Panc1 (cell line): ENCODE data around the gene CEP85L. TPM values are rescaled to one million over a fixed set of nuclear protein-coding genes. Genes with fewer than 3 reads are reported as not detected.

Experiments
- ATAC-seq: fragments of 200-7000 bp; cut with Tn5 transposase; 2 replicates; pipeline ENCODE4 v1.9.1; 2020; ENCODE audit warnings: mild to moderate bottlenecking, moderate library complexity
- BruUV-seq: library from RNA; stranded (reverse); fragments of 400-500 nt; replicated peaks from 2 replicates; lab custom pipeline; 2021; lab: Mats Ljungman, UMichigan
- CTCF ChIA-PET: fragments of 300-600 bp; sonication (Branson Sonifier 250); formaldehyde crosslinking; loops from one replicate; lab custom pipeline; 2022; ENCODE audit warnings: antibody characterized with exemption; lab: Charles Lee
- POLR2A ChIA-PET: fragments of 300-600 bp; sonication (Branson Sonifier 250); formaldehyde crosslinking; loops from one replicate; lab custom pipeline; 2022; ENCODE audit warnings: antibody characterized with exemption; lab: Charles Lee
- DNase-seq: peaks from one replicate; pipeline ENCODE4 v3.0.0-alpha.2; 2010; ENCODE audit warnings: low read depth, low spot score
- H3K27ac ChIP-seq: 2 replicates; pipeline ENCODE4 v1.5.1; 2011; ENCODE audit warnings: mild to moderate bottlenecking, low read length, inconsistent platforms
- H3K27me3 ChIP-seq: fragments of 200-500 bp; sonication (Bioruptor generic); 2 replicates; pipeline ENCODE4 v1.6.0; 2014; ENCODE audit warnings: low read length, inconsistent platforms; ENCODE audit not compliant: control insufficient read depth, insufficient read depth
- H3K36me3 ChIP-seq: fragments of 200-500 bp; sonication (Bioruptor generic); 2 replicates; pipeline ENCODE4 v1.5.1; 2014; ENCODE audit warnings: inconsistent platforms, mild to moderate bottlenecking, low read length, moderate library complexity; ENCODE audit not compliant: control insufficient read depth, insufficient read depth
- H3K4me1 ChIP-seq: 2 replicates; pipeline ENCODE4 v1.5.1; 2011; ENCODE audit warnings: inconsistent platforms, mild to moderate bottlenecking, low read length, moderate library complexity; ENCODE audit not compliant: control insufficient read depth, insufficient read depth
- H3K4me3 ChIP-seq, 2 experiments: 2 replicates each; pipeline ENCODE4 v1.5.1; 2011 to 2012; ENCODE audit warnings: low read depth in 2 of 2, low read length in 2 of 2, mild to moderate bottlenecking in 2 of 2, inconsistent platforms in 1 of 2, moderate library complexity in 1 of 2
- H3K9me3 ChIP-seq: fragments of 200-500 bp; sonication (Bioruptor generic); 2 replicates; pipeline ENCODE4 v1.5.1; 2014; ENCODE audit warnings: low read depth, mild to moderate bottlenecking, inconsistent platforms, low read length, moderate library complexity; ENCODE audit not compliant: control insufficient read depth, insufficient read depth
- POLR2AphosphoS5 ChIP-seq: IDR thresholded peaks from 2 replicates; pipeline ENCODE4 v1.6.1; 2012; ENCODE audit warnings: mild to moderate bottlenecking, low read depth, low read length, moderate library complexity
- SIN3A ChIP-seq: IDR thresholded peaks from 2 replicates; pipeline ENCODE4 v1.6.1; 2012; ENCODE audit warnings: low read depth, mild to moderate bottlenecking, low read length, moderate library complexity, borderline replicate concordance; ENCODE audit not compliant: insufficient read depth
- TCF7L2 ChIP-seq: IDR thresholded peaks from 2 replicates; pipeline ENCODE4 v1.6.1; 2011; ENCODE audit warnings: mild to moderate bottlenecking, low read depth, low read length, inconsistent platforms
- in situ Hi-C: cut with HindIII; loops from 2 replicates; pipeline ENCODE4 v1.10.0; 2016; ENCODE audit warnings: low sequenced_read_pairs, low pct_unique_long_range_greater_than_20kb
- intact Hi-C: fragments of 100-400 bp; cut with micrococcal nuclease; formaldehyde crosslinking; loops from one replicate; pipeline ENCODE4 v1.10.0; 2022; ENCODE audit not compliant: unreplicated experiment
- total RNA-seq: library from RNA; stranded (reverse); gene quantifications from one replicate; pipeline ENCODE4 v1.2.1, GENCODE V29; 2021; ENCODE audit not compliant: unreplicated experiment
- TF ChIP-seq, protein P1 (sequence below): fragments of 450-650 bp; IDR thresholded peaks from 2 replicates; pipeline ENCODE4 v1.5.1; 2017; ENCODE audit warnings: mild to moderate bottlenecking
- TF ChIP-seq, protein P2 (sequence below), 2 experiments: IDR thresholded peaks; 2 replicates each; pipeline ENCODE4 v1.6.1; 2011 to 2012; ENCODE audit warnings: low read depth in 2 of 2, control low read depth in 1 of 2, low read length in 1 of 2, mild to moderate bottlenecking in 1 of 2, moderate library complexity in 1 of 2; ENCODE audit not compliant: insufficient read depth in 1 of 2

CEP85L gene
- total RNA-seq, 1 experiment from 2014 or later = 6.7 TPM

DNA sequence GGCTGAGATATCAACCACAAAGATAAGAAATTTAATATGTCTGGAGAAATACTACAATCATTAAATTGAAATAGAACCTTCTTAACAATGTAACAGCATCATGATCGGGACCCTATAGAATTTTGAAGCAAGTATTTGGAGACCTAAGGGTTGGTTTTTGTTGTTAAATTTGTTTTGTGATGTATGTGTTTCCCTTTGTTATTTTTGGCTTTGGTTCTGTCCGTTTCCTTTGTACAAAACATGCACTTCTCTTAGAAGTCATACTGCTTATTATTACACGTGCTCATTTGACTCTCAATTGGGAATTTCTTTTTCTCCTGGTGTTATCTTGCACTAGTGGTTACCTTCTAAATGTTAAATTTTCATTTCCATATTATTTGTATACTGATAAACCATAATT, 107.3 kb downstream of the CEP85L start:
- TF ChIP-seq SIN3A (no peak), TCF7L2 (no peak), POLR2AphosphoS5 (no peak)
- TF ChIP-seq, protein P1, sequence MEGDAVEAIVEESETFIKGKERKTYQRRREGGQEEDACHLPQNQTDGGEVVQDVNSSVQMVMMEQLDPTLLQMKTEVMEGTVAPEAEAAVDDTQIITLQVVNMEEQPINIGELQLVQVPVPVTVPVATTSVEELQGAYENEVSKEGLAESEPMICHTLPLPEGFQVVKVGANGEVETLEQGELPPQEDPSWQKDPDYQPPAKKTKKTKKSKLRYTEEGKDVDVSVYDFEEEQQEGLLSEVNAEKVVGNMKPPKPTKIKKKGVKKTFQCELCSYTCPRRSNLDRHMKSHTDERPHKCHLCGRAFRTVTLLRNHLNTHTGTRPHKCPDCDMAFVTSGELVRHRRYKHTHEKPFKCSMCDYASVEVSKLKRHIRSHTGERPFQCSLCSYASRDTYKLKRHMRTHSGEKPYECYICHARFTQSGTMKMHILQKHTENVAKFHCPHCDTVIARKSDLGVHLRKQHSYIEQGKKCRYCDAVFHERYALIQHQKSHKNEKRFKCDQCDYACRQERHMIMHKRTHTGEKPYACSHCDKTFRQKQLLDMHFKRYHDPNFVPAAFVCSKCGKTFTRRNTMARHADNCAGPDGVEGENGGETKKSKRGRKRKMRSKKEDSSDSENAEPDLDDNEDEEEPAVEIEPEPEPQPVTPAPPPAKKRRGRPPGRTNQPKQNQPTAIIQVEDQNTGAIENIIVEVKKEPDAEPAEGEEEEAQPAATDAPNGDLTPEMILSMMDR = no peak
- TF ChIP-seq, protein P2, sequence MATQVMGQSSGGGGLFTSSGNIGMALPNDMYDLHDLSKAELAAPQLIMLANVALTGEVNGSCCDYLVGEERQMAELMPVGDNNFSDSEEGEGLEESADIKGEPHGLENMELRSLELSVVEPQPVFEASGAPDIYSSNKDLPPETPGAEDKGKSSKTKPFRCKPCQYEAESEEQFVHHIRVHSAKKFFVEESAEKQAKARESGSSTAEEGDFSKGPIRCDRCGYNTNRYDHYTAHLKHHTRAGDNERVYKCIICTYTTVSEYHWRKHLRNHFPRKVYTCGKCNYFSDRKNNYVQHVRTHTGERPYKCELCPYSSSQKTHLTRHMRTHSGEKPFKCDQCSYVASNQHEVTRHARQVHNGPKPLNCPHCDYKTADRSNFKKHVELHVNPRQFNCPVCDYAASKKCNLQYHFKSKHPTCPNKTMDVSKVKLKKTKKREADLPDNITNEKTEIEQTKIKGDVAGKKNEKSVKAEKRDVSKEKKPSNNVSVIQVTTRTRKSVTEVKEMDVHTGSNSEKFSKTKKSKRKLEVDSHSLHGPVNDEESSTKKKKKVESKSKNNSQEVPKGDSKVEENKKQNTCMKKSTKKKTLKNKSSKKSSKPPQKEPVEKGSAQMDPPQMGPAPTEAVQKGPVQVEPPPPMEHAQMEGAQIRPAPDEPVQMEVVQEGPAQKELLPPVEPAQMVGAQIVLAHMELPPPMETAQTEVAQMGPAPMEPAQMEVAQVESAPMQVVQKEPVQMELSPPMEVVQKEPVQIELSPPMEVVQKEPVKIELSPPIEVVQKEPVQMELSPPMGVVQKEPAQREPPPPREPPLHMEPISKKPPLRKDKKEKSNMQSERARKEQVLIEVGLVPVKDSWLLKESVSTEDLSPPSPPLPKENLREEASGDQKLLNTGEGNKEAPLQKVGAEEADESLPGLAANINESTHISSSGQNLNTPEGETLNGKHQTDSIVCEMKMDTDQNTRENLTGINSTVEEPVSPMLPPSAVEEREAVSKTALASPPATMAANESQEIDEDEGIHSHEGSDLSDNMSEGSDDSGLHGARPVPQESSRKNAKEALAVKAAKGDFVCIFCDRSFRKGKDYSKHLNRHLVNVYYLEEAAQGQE (IDR thresholded peaks at IDR 0.05; ENCODE audit: insufficient read depth in 1 of 2, low read depth in 2 of 2, low read length in 1 of 2) = no peak
- no TSS peak for BruUV-seq

DNA sequence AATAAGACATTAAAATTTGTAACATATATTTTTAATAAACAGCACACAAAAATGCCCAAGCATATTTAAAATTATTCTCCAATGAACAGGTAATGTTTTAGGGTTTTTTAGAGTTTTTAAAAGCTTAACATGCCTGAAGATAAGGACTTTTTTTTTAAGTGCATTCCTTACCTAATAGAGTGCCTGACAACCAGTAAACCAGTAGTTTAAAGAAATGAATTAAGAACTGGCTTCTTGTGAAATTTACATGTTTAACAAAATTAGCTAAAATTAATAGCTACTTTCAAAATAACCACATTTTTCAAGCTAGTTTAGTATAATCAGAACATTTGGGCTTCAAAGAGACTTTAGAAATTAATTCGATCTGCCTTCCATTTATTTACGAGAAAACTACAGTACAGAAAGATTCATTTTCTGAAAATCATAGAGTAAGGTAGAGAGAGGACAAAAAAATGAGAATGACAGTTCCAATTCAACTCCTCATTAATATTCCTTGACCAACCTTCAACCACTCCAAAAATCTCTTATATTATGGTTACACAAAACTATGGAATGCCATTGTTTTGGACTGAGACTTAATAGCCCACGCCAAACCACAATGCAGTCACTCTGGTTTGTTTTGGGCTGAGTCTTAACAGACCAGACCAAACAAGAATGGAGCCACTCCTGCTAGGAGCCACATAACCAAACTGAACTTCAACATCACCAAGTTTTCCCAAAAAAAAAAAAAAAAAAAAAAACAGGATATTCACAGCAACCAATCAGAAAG, 109.0 kb downstream of the CEP85L start:
- Histone ChIP-seq H3K9me3 (no peaks in the 10 kb centered on the region), H3K27ac (no peak overlapping the region), H3K4me3 (no peak overlapping the region), H3K27me3 (no peaks in the 10 kb centered on the region), H3K36me3 (no peaks in the 10 kb centered on the region), H3K4me1 (no peaks in the 10 kb centered on the region)
- TF ChIP-seq, protein P2 (IDR thresholded peaks at IDR 0.05; ENCODE audit: insufficient read depth in 1 of 2, low read depth in 2 of 2, low read length in 1 of 2) = no peak
- TF ChIP-seq, protein P1 = no peak
- TF ChIP-seq POLR2AphosphoS5 = no peak
- TF ChIP-seq TCF7L2 = no peak
- TF ChIP-seq SIN3A = no peak
- CTCF ChIA-PET = no interaction called here
- ATAC-seq = no peak
- intact Hi-C loops (loop anchor here (10.0 kb wide), 1 partner anchor 698 kb away; no protein-coding TSS in a partner anchor), in situ Hi-C loops (no loop called here)
- no TSS peak for BruUV-seq
- POLR2A ChIA-PET = no interaction called here
- no peak for DNase-seq

More for the DNA sequence above, 107.3 kb downstream of the CEP85L start:
- Histone ChIP-seq H3K27me3 (no peaks in the 10 kb centered on the region), H3K27ac (no peak overlapping the region), H3K9me3 (no peaks in the 10 kb centered on the region), H3K4me1 (no peaks in the 10 kb centered on the region), H3K36me3 (no peaks in the 10 kb centered on the region), H3K4me3 (no peak overlapping the region)
- intact Hi-C loops (loop anchor here (10.0 kb wide), 1 partner anchor 699 kb away; no protein-coding TSS in a partner anchor), in situ Hi-C loops (no loop called here)
- DNase-seq (no peak), ATAC-seq (no peak)
- ChIA-PET POLR2A (no interaction called here), CTCF (no interaction called here)
